ENCODE data around the gene LAMB3. TPM values are rescaled to one million over a fixed set of nuclear protein-coding genes. Genes with fewer than 3 reads are reported as not detected.

LAMB3 gene
- total and polyA plus RNA-seq, 2 donors, result 13.3 to 15.3 TPM

DNA sequence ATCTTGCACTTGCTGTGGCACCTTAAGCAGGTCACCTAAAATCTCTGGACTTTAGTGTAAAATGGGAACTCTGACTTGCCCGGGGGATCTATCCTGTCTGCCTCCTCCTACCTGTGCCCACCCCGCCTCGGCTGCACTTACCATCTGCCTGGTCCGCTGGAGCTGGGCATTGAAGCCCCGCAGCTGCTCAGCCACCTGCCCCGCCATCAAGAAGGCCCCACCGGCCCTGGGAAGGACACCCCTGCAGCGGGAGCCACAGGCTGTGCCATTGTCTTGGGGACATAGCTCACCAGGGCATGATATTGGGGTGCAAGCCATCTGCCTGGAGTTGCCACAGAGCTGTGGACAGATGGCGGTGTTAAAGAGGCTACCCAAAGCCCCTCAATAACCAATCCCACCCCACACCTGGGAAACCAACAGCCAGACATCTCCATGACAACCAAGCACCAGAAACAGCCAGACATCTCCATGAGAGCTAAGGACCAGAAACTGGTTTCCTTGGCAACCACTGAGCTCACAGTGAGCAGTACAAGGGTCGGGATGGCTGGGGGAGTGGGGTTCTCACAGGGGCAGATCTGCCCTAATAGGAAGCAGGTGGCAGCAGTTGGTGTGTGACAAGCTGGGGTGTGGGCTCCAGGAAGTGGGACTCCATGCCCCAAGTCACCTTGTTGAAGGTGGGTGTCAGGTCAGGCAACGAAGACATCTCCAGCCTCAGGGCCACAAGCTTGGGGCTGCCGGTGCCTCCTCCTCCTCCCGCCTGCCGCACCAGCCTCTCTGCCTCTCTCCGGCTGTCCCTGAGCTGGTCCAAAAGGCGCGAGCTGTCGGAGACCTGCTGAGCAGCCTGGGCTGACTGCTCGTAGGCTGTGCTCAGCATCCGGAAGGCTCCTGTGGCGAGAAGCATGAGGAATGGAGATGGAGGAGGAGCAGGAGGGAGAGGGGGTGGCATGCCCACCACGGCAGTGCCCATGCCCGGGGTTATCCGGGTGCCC lies 29.1 kb downstream of the LAMB3 start:
- DNase-seq (ENCODE audit: extremely low spot score), result no peak
- WGBS, result 92% methylated on average over 24 of the region's 24 CpGs
- H3K27ac ChIP-seq (ENCODE audit: low read depth), result no peak overlapping the region
- H3K4me1 ChIP-seq (ENCODE audit: insufficient read depth), result no peaks in the 10 kb centered on the region
- H3K4me3 ChIP-seq (ENCODE audit: low read depth, low read length), result no peak overlapping the region
- no peaks in the 10 kb centered on the region for H3K36me3 ChIP-seq (ENCODE audit: insufficient read depth)

DNA sequence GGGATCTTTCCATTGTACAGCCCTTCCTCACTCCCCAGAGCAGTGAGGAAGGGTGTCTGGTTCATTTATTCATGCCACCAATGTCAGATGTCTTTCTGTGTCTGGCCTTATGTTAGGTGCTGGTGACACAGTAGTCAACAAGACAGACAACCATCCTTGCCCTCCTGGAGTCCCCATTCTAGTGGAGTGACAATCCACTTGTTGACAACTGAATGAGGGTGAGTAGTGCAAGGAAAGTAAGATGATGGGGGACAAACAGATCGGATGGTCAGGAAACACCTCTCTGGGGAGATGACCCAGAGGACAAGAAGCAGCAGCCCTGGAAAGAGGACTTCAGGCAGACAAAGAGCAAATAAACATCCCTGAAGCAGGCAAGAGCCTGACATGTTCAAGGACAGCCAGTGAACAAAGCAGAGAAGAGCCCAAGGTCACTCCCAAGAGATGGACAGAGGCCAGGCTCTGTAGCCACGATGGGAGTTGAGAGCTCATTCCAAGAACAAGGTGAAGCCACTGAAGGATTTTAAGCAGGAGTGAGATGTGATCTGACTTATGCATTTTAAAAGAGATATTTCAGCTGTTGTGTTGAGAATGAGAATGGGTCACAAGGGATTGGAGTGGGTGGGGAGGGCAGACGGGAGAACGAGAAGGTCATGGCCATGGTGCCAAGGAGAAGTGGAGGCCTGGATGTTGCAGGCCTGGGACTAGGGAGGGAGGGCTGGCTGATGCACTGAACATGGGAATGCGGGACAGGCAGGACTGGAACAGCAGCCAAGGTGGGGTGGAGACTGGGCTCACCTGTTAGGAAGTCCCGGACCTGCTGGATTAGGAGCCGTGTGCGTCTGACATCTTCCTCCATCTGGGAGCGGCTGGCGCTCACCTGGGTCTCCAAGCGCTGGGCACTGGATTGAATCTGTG lies 30.2 kb downstream of the LAMB3 start:
- DNase-seq (ENCODE audit: extremely low spot score), result no peak
- WGBS, result 84% methylated on average over 11 of the region's 11 CpGs
- H3K4me1 ChIP-seq (ENCODE audit: insufficient read depth), result no peaks in the 10 kb centered on the region
- H3K27ac ChIP-seq (ENCODE audit: low read depth), result no peak overlapping the region
- H3K4me3 ChIP-seq (ENCODE audit: low read depth, low read length), result no peak overlapping the region
- H3K36me3 ChIP-seq (ENCODE audit: insufficient read depth), result no peaks in the 10 kb centered on the region

DNA sequence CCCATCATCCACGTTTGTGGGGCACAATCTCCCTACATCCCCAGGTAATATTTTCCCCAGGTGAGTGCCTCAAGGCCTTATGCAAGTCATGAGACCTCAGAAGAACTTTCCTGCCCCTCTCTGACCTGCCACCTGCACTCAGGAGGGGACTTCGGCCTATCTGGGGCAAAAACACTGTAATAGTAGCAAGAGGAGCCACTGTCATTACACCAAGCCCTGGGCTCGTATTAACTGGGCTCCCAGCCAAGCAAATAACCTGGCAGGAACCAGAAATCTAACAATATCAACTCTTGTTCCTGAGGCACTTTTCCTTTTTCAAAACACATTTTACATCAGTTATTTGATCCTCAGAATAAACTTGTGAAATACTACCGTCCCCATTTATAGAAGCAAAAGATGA lies 30.9 kb downstream of the LAMB3 start:
- Histone ChIP-seq H3K36me3 (ENCODE audit: insufficient read depth) (no peaks in the 10 kb centered on the region), H3K4me1 (ENCODE audit: insufficient read depth) (no peaks in the 10 kb centered on the region), H3K4me3 (ENCODE audit: low read depth, low read length) (no peak overlapping the region), H3K27ac (ENCODE audit: low read depth) (no peak overlapping the region)
- WGBS, result 46% methylated on average over 4 of the region's 4 CpGs
- no peak for DNase-seq (ENCODE audit: extremely low spot score)

DNA sequence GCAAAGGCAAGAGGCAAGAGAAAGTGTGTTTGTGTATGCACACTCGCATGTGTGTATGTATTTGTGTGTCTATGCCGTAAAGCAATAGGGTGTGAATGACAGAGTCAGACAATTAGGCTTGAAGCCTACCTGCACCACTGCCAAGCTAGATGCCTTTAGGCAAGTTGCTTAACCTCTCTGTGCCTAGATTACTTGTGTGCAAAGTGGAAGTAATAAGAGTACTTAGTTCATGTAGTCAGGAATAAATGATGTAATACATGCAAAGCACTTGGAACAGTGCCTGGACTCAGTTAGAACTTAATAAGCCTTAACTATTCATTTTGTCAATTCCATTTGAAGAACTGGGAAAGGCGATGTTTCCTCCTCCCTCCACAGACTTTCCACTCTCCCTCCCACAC lies 31.7 kb downstream of the LAMB3 start:
- no peaks in the 10 kb centered on the region for H3K36me3 ChIP-seq (ENCODE audit: insufficient read depth)
- no peak overlapping the region for H3K4me3 ChIP-seq (ENCODE audit: low read depth, low read length)
- no peak for DNase-seq (ENCODE audit: extremely low spot score)
- no peak overlapping the region for H3K27ac ChIP-seq (ENCODE audit: low read depth)
- WGBS, result 91% methylated on average over 3 of the region's 3 CpGs
- no peaks in the 10 kb centered on the region for H3K4me1 ChIP-seq (ENCODE audit: insufficient read depth)

DNA sequence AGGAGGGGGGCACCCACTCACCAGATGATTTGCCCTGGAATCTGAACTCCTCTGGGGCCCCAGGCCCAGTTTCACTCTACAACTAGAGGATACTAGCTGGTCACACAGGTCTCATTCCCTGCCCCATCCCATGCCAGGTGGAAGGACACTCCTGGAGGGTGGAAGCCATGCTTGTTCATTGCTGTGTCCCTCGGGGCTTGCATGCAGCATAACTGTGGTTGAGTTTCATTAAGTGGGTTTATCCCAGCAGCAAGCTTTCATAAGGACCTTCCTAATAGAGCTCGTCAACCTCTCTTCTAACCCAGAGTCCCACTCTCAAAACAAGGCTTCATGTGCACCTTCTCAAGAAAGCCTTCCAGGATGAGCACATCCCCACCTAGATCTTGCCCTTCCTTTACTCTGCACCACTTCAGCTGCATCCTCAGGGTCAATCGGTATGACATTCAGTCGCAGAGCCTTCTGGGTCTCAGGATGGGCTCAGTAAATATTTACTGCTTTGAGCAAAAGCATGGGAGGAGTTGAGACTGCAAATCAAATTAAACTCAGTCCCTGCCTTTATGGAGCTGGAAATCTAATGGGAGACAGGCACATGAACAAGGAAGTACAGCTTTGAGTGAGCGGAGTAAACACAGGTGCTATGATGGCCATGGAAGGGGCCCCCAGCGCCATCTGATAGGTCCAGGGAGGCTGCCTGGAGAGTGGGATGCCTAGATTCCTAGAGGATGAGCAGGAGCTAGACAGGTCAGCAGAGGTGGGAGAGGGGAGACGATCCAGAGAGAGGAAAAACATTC lies 32.3 kb downstream of the LAMB3 start:
- Histone ChIP-seq H3K4me1 (ENCODE audit: insufficient read depth) (no peaks in the 10 kb centered on the region), H3K36me3 (ENCODE audit: insufficient read depth) (no peaks in the 10 kb centered on the region), H3K27ac (ENCODE audit: low read depth) (no peak overlapping the region), H3K4me3 (ENCODE audit: low read depth, low read length) (no peak overlapping the region)
- WGBS, result 89% methylated on average over 7 of the region's 7 CpGs
- DNase-seq (ENCODE audit: extremely low spot score), result no peak

DNA sequence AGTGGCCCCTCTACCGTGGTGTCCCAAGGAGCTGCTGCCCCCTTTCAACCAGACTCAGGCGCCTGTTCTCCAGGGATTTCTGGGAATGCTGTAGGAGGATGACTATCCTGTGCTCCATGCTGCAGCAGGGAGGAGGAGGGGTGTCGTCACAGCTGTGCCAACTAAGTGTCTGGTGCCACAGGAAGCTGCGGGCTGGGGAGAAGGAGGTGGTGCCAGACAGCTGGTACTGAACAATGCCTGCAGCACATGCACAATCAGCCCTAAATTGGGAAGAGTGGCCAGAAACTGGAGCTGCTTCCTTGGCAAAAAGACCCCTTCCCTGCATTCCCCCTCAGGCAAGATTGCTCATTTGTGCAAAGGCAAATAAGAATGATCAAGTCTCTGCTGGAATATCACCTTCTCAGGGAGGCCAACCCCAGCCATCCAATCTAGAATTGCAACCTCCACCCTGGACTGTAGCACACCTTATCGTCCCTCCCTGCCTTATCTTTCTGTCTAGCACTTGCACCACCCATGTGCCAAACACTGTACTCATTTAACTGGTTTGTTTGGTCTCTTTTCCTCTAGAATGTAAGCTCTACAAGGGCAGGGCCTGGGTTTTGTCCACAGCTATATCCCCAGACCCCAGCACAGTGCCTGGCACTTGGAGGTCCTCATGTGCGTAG lies 33.3 kb downstream of the LAMB3 start:
- DNase-seq (ENCODE audit: extremely low spot score), result no peak

DNA sequence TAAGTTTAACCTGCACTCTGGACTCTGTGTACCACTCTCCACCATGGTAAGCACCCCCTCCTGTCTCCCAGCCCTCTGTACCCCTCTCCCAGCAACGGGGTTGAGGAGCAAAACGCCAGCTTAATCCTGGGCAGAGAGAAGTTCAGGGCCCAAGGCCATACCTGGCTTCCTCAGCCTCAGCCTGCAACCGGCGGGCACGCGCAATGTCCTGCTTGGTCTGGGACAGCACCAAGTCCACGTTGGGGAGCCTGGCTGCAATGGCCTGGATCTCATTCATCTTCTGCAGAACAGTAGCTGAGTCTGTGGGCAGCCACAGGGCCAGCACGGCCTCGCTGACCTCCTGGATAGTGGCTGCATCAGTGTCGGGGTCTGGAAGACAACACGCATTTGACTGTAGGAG lies 33.9 kb downstream of the LAMB3 start:
- Histone ChIP-seq H3K4me3 (ENCODE audit: low read depth, low read length) (no peak overlapping the region), H3K4me1 (ENCODE audit: insufficient read depth) (no peaks in the 10 kb centered on the region), H3K36me3 (ENCODE audit: insufficient read depth) (no peaks in the 10 kb centered on the region), H3K27ac (ENCODE audit: low read depth) (no peak overlapping the region)
- 91% methylated on average over 11 of the region's 11 CpGs for WGBS
- no peak for DNase-seq (ENCODE audit: extremely low spot score)

More for the DNA sequence above, 33.3 kb downstream of the LAMB3 start:
- Histone ChIP-seq H3K4me1 (ENCODE audit: insufficient read depth) (no peaks in the 10 kb centered on the region), H3K27ac (ENCODE audit: low read depth) (no peak overlapping the region), H3K36me3 (ENCODE audit: insufficient read depth) (no peaks in the 10 kb centered on the region), H3K4me3 (ENCODE audit: low read depth, low read length) (no peak overlapping the region)
- 89% methylated on average over 6 of the region's 6 CpGs for WGBS

DNA sequence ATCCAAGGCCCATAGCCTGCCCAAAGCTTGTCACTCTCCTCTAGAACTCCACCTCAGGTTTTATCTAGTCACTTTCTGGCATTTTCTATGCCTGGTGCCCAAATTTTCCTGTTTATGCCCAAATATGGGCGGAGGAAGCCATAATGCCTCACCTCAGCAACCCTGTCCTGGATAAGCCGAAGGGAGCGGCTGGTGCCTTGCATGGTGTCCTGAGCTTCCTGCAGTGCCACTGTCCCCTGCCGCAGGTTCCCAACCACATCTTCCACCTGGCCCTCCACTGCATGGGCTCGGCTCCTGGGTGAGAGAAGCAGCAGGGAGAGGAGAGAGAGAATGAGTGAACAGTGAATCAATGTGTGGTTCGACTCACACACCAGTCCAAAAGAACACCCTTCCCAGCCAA lies 34.5 kb downstream of the LAMB3 start:
- Histone ChIP-seq H3K4me1 (ENCODE audit: insufficient read depth) (no peaks in the 10 kb centered on the region), H3K36me3 (ENCODE audit: insufficient read depth) (no peaks in the 10 kb centered on the region), H3K4me3 (ENCODE audit: low read depth, low read length) (no peak overlapping the region), H3K27ac (ENCODE audit: low read depth) (no peak overlapping the region)
- WGBS, result 96% methylated on average over 6 of the region's 6 CpGs
- DNase-seq (ENCODE audit: extremely low spot score), result no peak

DNA sequence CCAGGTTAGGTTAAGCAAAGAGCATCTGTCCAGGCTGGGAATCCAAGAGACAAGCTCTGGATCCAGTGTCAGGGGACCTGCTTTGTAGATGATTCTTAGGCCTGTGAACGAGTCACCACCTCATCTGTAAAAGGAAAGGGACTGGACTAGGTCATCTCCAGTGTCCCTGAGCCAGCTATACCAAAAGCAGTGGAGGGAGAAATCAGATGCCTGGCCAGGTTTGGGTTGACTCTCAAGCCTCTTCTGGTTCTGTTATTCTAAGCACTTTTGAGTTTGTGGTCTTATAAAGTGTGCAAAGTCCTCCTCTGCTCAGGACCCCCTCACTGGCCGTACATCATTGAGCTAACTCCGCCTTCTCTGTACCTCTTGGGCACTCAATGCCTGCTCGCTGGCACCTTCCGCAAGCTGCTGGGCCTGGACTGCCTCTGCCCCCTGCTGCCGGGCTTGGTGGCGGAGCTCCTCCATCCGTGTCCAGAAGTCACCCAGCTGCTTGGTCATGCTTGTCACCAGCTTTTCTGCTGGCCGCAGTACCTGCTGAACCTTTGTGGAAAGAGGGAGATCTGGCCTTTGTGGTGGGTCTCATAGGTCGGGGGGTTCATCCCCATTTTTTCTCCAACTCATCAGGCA lies 35.1 kb downstream of the LAMB3 start:
- no peak overlapping the region for H3K27ac ChIP-seq (ENCODE audit: low read depth)
- no peak for DNase-seq (ENCODE audit: extremely low spot score)
- no peaks in the 10 kb centered on the region for H3K36me3 ChIP-seq (ENCODE audit: insufficient read depth)
- no peak overlapping the region for H3K4me3 ChIP-seq (ENCODE audit: low read depth, low read length)
- H3K4me1 ChIP-seq (ENCODE audit: insufficient read depth), result no peaks in the 10 kb centered on the region
- WGBS, result 95% methylated on average over 10 of the region's 10 CpGs

DNA sequence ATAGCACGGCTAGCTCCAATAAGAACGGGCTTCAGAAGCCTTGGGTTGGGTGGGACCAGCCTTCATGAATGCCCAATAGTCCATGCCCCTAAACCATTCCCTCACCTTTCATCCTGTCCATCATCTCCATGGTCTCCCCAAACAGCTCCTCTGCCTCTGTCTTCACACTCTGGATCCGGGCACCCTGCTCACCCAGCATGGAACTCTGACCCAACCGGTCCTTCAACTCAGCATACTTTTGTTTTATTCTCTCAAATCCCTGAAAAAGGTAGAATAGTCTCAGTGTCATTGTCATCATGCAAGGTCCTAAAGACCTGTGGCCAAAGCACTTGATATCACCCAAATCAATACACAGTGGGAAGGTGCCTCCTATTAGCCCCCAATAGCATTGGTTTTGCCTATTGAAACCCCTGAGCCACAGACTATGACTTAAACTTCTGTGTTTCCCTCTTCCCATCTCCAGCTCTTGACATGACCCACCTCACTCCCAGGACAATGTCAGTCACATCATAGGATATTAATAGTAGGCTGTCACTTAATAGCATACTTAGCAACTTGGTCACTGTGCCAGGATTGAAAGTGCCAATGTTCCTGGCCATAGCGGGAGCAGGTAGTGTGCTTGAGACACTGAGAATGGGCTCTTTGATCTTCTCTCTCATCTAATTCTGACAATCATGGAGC lies 35.7 kb downstream of the LAMB3 start:
- no peaks in the 10 kb centered on the region for H3K36me3 ChIP-seq (ENCODE audit: insufficient read depth)
- no peak overlapping the region for H3K27ac ChIP-seq (ENCODE audit: low read depth)
- no peaks in the 10 kb centered on the region for H3K4me1 ChIP-seq (ENCODE audit: insufficient read depth)
- H3K4me3 ChIP-seq (ENCODE audit: low read depth, low read length), result no peak overlapping the region
- no peak for DNase-seq (ENCODE audit: extremely low spot score)
- WGBS, result 97% methylated on average over 5 of the region's 5 CpGs

DNA sequence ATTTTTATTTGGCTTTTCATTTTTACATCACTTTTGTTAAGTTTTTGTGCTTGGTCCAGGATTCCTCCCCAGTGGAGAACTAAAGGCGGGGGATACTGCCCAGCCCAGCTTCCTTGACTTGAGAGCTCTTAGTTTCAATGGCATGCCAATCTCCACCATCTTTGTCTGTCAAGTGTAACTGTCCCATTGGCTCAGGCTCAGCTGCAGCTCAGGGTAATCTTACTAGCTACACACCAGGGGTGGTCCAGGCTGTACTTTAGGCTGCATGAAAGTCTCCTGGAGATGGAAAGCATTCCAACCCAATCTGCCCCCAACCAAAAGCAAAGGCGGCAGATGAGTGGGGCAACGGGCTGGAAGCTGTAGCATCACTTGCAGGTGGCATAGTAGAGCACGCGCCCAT lies 37.3 kb downstream of the LAMB3 start:
- DNase-seq (ENCODE audit: extremely low spot score), result no peak
- 95% methylated on average over 5 of the region's 5 CpGs for WGBS
- H3K4me1 ChIP-seq (ENCODE audit: insufficient read depth), result no peaks in the 10 kb centered on the region

DNA sequence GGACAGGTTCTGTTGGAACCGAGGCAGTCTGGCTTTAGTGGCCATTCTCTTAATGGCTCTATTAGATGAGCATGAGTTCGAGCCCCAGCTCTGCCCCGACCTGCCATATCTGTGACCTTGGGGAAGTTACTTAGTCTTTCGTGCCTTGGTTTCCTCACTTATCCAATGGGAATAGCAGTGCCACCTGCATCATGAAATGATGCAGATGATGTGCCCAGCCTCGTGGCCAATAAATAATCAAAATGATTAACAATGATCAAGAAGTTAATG lies 38.1 kb downstream of the LAMB3 start:
- H3K4me3 ChIP-seq (ENCODE audit: low read depth, low read length), result no peak overlapping the region
- WGBS, result 94% methylated on average over 5 of the region's 5 CpGs
- no peak for DNase-seq (ENCODE audit: extremely low spot score)
- no peak overlapping the region for H3K27ac ChIP-seq (ENCODE audit: low read depth)
- no peaks in the 10 kb centered on the region for H3K36me3 ChIP-seq (ENCODE audit: insufficient read depth)
- no peaks in the 10 kb centered on the region for H3K4me1 ChIP-seq (ENCODE audit: insufficient read depth)

More for the DNA sequence above, 37.3 kb downstream of the LAMB3 start:
- no peaks in the 10 kb centered on the region for H3K36me3 ChIP-seq (ENCODE audit: insufficient read depth)
- no peak overlapping the region for H3K4me3 ChIP-seq (ENCODE audit: low read depth, low read length)
- no peak overlapping the region for H3K27ac ChIP-seq (ENCODE audit: low read depth)
